GM19397 (cell line): ENCODE results near the gene KLRD1.
"Not testable (repeated sequence)": the region's sequence is repeated elsewhere in the genome, so short reads cannot be mapped to it uniquely, and the experiment has no call there.

Source experiments
- ATAC-seq: cut with Tn5 transposase; IDR thresholded peaks from one replicate; pipeline ENCODE4 v1.9.1; 2021; ENCODE audit warnings: mild to moderate bottlenecking, moderate library complexity; ENCODE audit not compliant: unreplicated experiment

KLRD1 gene, protein sequence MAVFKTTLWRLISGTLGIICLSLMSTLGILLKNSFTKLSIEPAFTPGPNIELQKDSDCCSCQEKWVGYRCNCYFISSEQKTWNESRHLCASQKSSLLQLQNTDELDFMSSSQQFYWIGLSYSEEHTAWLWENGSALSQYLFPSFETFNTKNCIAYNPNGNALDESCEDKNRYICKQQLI

DNA sequence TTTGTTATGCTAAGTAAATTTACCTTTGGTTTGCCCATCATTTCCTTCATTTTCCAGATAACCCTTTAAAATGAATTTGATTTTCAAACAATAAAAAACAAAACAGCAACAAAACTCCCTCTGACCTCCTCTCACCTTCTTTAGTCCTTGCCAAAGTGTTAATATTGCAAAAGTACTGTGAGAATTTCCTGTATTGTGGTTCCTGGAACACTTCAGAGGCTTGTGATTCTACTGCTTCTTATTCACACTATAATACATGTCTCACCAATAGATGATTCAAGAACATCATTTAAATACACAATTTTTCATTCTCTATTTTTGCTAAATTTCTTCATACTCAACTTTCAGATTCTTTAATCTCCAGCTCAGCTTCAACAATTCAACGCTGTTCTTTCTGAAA, at the start of gene KLRD1:
TSS of gene KLRD1 (plus strand) at position 241 of the 400 bp plus-strand sequence. CDS start 208 bp downstream, outside the sequence.
- ATAC-seq: no peak

DNA sequence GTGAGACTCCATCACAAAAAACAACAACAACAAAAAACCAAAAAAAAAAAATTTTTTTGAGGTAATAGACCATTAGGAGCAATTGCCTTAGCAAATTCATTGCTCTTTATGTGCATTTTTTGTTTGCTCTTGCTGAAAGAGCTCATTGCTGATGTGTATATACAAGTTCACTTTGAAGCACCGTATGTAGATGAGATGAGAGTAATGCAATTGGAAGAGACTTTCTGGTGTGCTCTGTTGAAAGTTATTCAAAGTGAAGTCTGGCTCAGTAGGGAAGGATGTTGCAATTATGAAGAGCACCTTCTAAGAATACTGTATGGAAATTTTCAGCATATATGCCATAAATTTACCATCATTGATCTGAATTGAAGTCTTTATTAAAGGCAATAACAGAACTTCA, 46.7 kb upstream of the KLRD1 start:
- ATAC-seq: no peak

- no peak for ATAC-seq
Observed at GRCh38 chr12:10268037-10268436, 39.6 kb upstream of the KLRD1 start.

DNA sequence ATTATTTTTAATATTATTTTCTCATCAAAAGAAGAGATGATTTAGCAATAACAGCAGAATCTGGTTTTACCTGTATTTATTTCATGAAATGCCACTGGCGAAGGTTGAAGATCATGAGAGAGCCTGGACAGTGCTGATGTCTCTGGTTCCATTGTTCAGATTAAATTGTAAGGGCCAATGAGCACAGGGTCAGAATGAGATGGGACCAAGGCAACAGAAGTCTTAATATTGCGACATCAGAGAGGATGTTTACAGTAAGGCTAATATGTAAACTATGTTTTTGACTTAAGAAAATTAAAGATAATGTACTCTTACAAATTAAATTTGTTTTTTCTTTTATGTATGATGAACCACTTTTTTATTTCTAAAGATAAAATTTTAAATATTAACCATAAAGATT, 35.2 kb upstream of the KLRD1 start:
- ATAC-seq: no peak

DNA sequence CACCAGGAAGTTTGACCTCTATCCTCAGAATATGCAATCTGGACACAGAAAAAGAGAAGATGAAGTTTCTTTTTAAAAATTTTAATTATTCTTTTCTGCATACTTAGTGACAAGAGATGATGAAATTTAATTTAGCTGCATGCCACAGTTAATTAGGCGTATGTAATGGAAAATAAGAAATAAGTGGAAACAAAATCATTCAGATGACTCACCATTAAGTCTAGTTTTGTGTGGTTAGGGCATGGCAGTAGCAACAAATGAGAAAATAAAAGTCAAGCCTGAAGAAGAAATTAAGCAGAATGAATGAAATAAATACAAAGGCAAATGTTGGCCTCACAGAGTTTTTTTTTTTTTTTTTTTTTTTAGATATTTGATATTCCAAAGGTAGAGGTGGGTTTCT, 30.9 kb upstream of the KLRD1 start:
- no peak for ATAC-seq

GRCh38 chr12:10278104-10278503, 29.6 kb upstream of the KLRD1 start:
- no peak for ATAC-seq

GRCh38 chr12:10279937-10280336, 27.7 kb upstream of the KLRD1 start:
- no peak for ATAC-seq

GRCh38 chr12:10283027-10283426, 24.6 kb upstream of the KLRD1 start:
- ATAC-seq: no peak

GRCh38 chr12:10285919-10286318, 21.8 kb upstream of the KLRD1 start:
- no peak for ATAC-seq

GRCh38 chr12:10289005-10289754, 18.5 kb upstream of the KLRD1 start:
- no peak for ATAC-seq

- ATAC-seq: no peak
Observed at GRCh38 chr12:10291030-10291429, 16.6 kb upstream of the KLRD1 start.

GRCh38 chr12:10293151-10293550, 14.5 kb upstream of the KLRD1 start:
- ATAC-seq: no peak

DNA sequence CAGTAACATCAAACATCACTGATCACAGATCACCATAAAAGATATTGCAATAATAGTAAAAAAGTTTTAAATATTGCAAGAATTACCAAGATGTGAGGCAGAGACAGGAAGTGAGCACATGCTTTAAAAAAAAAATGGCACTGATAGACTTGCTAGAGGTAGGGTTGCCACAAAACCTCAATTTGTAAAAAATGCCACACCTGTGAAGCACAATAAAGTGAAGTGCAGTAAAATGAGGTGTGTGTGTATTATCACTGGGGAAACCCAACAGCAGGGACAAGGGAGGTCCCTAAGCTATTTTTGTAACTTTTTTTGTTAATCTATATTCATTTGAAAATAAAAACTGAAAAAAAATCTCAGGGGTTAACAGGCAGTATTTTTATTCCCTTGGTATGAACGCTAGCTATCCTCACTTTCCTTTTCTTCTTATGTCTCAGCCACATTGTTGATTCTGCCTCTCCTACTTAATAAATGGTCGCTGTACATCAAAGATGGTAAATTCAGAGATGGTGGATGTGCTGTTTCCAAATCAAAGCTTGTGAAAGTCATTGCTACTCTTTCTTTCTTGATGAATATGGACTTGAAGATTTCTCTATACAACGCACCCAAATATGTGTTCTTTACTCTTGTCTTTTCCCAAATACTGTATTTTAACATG, 14.0 kb upstream of the KLRD1 start:
- no peak for ATAC-seq

DNA sequence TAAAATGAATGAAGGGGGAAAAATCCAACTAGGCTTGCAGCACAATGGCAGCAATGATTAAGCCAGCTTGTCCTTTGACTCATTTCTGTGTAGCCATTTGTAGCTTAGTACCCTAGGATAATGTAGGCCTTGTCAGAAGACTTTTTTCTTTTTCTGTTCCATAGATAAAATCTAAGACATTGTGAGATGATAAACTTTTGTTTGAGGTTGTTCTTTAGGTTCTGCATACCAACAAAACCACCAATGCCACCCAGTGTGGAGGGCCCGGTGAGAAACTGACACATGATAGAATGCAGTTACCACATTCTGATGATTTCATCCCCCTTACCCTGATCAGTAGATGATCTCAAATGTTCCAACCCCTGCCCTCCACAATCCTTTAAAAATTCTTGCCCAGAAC, 6.6 kb upstream of the KLRD1 start:
- ATAC-seq: no peak

DNA sequence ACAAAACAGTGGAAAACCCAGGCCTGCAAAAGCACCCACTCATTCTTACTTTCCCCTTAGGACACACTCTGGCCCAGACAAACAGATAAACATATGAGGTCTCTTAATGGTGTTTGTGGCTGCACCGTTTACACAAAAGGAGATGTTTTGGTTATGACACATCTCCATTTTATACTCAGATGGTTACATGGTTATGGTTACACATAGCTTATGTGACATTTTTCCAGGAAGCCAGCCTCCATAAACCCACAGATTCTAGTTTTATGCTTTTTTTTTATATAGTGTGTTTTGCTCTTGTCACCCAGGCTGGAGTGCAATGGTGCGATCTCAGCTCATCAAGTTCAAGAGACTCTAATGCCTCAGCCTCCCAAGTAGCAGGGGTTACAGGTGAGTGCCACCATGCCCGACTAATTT, 3.5 kb upstream of the KLRD1 start:
- ATAC-seq: no peak

GRCh38 chr12:10305411-10305810, 2.3 kb upstream of the KLRD1 start:
- ATAC-seq: no peak

GRCh38 chr12:10310926-10311720, 3.5 kb downstream of the KLRD1 start:
- no peak for ATAC-seq

DNA sequence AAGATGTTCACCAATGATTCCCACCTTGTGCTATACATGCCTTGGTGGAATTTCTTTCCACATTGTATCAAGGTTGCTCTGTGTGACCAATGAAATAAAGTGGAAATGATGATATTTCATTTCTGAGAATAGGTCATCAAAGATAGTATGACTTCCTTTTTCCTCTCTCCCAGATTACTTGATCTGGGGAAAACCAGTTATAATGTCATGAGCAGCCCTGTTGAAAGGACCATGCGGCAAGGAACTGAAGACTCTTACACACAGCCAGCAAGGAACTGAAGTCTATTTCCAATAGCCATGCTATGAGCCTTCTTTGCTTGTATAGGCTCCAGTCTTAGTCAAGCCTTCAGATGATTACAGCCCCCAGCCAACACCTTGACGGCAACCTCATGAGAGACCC, 11.7 kb downstream of the KLRD1 start:
- no peak for ATAC-seq

- no peak for ATAC-seq
Observed at GRCh38 chr12:10320643-10321042, 13.0 kb downstream of the KLRD1 start.

- ATAC-seq: not testable (repeated sequence)
Observed at GRCh38 chr12:10328691-10329090, 21.0 kb downstream of the KLRD1 start.

GRCh38 chr12:10331642-10332239, 24.1 kb downstream of the KLRD1 start:
- no peak for ATAC-seq
